Measurements from ENCODE around the gene TMEM97.

GRCh38 chr17:28368915-28369683 is 50.1 kb downstream of the TMEM97 start:
- TF ChIP-seq SMARCE1 (IDR thresholded peaks at IDR 0.05) (no peak), NRF1 (conservative IDR thresholded peaks at IDR 0.05 in 1 of 2, IDR thresholded peaks at IDR 0.05 in 1 of 2) (no peak), TGIF2 (CRISPR knock-in tag; IDR thresholded peaks at IDR 0.05) (no peak), STAT6 (CRISPR knock-in tag; IDR thresholded peaks at IDR 0.05) (no peak), HDGF (IDR thresholded peaks at IDR 0.05) (no peak), ZNF57 (CRISPR knock-in tag; IDR thresholded peaks at IDR 0.05) (no peak), ATF4 (CRISPR knock-in tag; IDR thresholded peaks at IDR 0.05) (no peak), JUN (IDR thresholded peaks at IDR 0.05; ENCODE audit: borderline replicate concordance, low read depth, low read length) (no peak), JUN (CRISPR knock-in tag; IDR thresholded peaks at IDR 0.05; ENCODE audit: borderline replicate concordance) (no peak), KLF10 (CRISPR knock-in tag; IDR thresholded peaks at IDR 0.05) (no peak), MBD2 (IDR thresholded peaks at IDR 0.05; ENCODE audit: borderline replicate concordance, low read depth) (no peak), CTCF (IDR thresholded peaks at IDR 0.05 in 2 of 3, conservative IDR thresholded peaks at IDR 0.05 in 1 of 3; ENCODE audit: insufficient read depth in 2 of 3, low read depth in 1 of 3, low read length in 3 of 3) (no peak), SIN3A (IDR thresholded peaks at IDR 0.05; ENCODE audit: borderline replicate concordance in 2 of 2, control insufficient read depth in 1 of 2, low read depth in 2 of 2, low read length in 2 of 2) (no peak)
- TF ChIP-seq, protein P1, sequence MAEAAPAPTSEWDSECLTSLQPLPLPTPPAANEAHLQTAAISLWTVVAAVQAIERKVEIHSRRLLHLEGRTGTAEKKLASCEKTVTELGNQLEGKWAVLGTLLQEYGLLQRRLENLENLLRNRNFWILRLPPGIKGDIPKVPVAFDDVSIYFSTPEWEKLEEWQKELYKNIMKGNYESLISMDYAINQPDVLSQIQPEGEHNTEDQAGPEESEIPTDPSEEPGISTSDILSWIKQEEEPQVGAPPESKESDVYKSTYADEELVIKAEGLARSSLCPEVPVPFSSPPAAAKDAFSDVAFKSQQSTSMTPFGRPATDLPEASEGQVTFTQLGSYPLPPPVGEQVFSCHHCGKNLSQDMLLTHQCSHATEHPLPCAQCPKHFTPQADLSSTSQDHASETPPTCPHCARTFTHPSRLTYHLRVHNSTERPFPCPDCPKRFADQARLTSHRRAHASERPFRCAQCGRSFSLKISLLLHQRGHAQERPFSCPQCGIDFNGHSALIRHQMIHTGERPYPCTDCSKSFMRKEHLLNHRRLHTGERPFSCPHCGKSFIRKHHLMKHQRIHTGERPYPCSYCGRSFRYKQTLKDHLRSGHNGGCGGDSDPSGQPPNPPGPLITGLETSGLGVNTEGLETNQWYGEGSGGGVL (CRISPR knock-in tag; IDR thresholded peaks at IDR 0.05) = no peak
- TF ChIP-seq, protein P2, sequence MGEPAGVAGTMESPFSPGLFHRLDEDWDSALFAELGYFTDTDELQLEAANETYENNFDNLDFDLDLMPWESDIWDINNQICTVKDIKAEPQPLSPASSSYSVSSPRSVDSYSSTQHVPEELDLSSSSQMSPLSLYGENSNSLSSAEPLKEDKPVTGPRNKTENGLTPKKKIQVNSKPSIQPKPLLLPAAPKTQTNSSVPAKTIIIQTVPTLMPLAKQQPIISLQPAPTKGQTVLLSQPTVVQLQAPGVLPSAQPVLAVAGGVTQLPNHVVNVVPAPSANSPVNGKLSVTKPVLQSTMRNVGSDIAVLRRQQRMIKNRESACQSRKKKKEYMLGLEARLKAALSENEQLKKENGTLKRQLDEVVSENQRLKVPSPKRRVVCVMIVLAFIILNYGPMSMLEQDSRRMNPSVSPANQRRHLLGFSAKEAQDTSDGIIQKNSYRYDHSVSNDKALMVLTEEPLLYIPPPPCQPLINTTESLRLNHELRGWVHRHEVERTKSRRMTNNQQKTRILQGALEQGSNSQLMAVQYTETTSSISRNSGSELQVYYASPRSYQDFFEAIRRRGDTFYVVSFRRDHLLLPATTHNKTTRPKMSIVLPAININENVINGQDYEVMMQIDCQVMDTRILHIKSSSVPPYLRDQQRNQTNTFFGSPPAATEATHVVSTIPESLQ (CRISPR knock-in tag; IDR thresholded peaks at IDR 0.05) = no peak

All from K562 (cell line).